ENCODE data around the gene HRH1.

GRCh38 chr3:11254876-11255275 is 100.6 kb downstream of the HRH1 start:
- TF ChIP-seq EZH2 (IDR thresholded peaks at IDR 0.05; ENCODE audit: insufficient read depth, low read length), result no peak
- TF ChIP-seq CTCF (IDR thresholded peaks at IDR 0.05; ENCODE audit: insufficient read depth, low read depth, low read length), result no peak

Measured in astrocyte (in vitro differentiated cells and primary cell).